GM12873 (cell line): ENCODE results near the gene SORBS1.

Experiments
- TF ChIP-seq, protein P1 (sequence below): IDR thresholded peaks from 2 replicates; pipeline ENCODE4 v1.5.1; 2012; ENCODE audit warnings: low read depth, mild to moderate bottlenecking, moderate library complexity, low read length, control low read depth; ENCODE audit not compliant: insufficient read depth; ENCODE audit errors: missing control alignments

The SORBS1 gene

GRCh38 chr10:95600158-95600557 is 39.0 kb upstream of the SORBS1 start:
- TF ChIP-seq, protein P1, sequence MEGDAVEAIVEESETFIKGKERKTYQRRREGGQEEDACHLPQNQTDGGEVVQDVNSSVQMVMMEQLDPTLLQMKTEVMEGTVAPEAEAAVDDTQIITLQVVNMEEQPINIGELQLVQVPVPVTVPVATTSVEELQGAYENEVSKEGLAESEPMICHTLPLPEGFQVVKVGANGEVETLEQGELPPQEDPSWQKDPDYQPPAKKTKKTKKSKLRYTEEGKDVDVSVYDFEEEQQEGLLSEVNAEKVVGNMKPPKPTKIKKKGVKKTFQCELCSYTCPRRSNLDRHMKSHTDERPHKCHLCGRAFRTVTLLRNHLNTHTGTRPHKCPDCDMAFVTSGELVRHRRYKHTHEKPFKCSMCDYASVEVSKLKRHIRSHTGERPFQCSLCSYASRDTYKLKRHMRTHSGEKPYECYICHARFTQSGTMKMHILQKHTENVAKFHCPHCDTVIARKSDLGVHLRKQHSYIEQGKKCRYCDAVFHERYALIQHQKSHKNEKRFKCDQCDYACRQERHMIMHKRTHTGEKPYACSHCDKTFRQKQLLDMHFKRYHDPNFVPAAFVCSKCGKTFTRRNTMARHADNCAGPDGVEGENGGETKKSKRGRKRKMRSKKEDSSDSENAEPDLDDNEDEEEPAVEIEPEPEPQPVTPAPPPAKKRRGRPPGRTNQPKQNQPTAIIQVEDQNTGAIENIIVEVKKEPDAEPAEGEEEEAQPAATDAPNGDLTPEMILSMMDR = no peak

DNA sequence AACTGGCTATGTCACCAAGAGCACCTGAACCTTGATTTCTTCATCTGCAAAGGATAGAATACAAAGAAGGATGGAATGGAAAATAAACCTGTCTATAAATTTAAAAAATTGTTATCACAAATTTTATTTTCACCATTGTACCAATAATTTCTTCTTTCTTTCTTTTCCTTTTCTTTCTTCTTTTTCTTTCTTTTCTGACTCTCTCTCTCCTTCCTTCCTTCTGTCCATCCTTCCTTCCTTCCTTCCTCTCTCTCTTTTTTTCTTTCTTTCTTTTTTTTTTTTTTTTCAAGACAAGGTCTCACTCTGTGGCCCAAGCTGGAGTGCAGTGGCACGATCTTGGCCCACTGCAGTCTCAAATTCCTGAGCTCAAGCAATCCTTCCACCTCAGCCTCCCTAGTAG is 36.6 kb upstream of the SORBS1 start:
- TF ChIP-seq, protein P1 = no peak

GRCh38 chr10:95588025-95588424 is 26.9 kb upstream of the SORBS1 start:
- TF ChIP-seq, protein P1 = no peak

- TF ChIP-seq, protein P1 = no peak
These were observed 18.8 kb upstream of the SORBS1 start for GRCh38 chr10:95579835-95580535.

- TF ChIP-seq, protein P1 = no peak
These were observed 18.1 kb upstream of the SORBS1 start for GRCh38 chr10:95579292-95579691.

- TF ChIP-seq, protein P1 = no peak
These were observed 17.4 kb upstream of the SORBS1 start for GRCh38 chr10:95578619-95579018.

DNA sequence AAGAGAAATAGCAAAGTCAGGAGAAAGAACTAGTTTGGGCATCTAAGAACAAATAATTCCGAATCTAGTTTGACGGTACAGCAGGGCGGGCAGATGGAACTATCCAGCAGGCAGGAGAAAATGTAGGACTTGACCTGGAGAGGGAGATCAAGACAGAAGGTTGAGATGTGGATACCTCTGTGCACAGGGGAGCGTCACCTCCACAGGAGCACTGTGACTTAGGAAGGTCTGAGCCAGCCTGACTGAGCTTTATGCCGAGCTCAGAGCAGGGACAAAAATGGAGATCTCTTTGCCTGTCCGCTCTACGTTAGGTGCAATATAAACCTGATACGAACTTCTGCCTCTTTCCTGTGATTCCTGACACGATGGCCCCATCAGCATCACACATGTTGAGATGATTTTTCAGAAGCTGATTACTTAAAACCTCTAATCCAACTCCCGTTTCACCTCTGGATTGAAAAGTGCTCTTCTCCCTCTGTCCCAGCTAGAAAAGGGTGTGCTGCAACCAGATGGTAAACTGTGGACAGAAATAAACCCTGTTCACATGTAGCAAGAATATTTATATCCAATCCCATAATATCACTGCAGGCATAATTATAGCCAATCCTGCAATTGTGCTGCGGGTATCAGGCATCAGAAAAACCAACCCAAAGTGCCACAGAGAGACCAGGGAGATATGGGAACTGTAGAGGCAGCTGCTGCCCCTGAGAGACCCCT is 13.6 kb upstream of the SORBS1 start:
- TF ChIP-seq, protein P1 = no peak
